Stimulated activated CD4-positive, alpha-beta T cell treated with anti-CD3 and anti-CD28 coated beads, Interleukin-15, amount 100 ng/mL, for 1 hour (primary cell): Measurements from ENCODE around the gene TPX2.
A peak's percentile ranks its signal among the peaks of the same experiment; 100 is the strongest.
"Not testable (repeated sequence)": the region's sequence is repeated elsewhere in the genome, so short reads cannot be mapped to it uniquely, and the experiment has no call there.

Source experiments
- DNase-seq, 2 donors: peaks; one replicate each; pipeline ENCODE4 v3.0.0-alpha.2; 2020; ENCODE audit warnings: low read depth in 1 of 2, low spot score in 1 of 2

The TPX2 gene

GRCh38 chr20:31720486-31721407 is 18.3 kb upstream of the TPX2 start:
- DNase-seq: no peak

- no peak for DNase-seq
These were observed 17.5 kb upstream of the TPX2 start for GRCh38 chr20:31721408-31722256.

- DNase-seq: peak; percentile 51 to 66
These were observed 16.6 kb upstream of the TPX2 start, which contains the start of gene BCL2L1 for GRCh38 chr20:31722257-31723068. BCL2L1 (minus strand) TSS chr20:31722868; CDS start chr20:31722218, 650 bp downstream.

GRCh38 chr20:31723069-31723318 is 16.1 kb upstream of the TPX2 start:
- DNase-seq: no peak

GRCh38 chr20:31723319-31724078 is 15.6 kb upstream of the TPX2 start:
- peak; percentile 96 to 97 for DNase-seq

- no peak for DNase-seq
These were observed 7.8 kb upstream of the TPX2 start for GRCh38 chr20:31731321-31731717.

- DNase-seq: no peak
These were observed 474 bp downstream of the TPX2 start for GRCh38 chr20:31739550-31739977.

GRCh38 chr20:31740208-31740607 is 1.1 kb downstream of the TPX2 start:
- no peak for DNase-seq

- DNase-seq: no peak
These were observed 1.7 kb downstream of the TPX2 start for GRCh38 chr20:31740656-31741323.

GRCh38 chr20:31746068-31746878 is 7.2 kb downstream of the TPX2 start:
- DNase-seq: no peak

- not testable (repeated sequence) for DNase-seq
These were observed 7.9 kb downstream of the TPX2 start for GRCh38 chr20:31747028-31747427.

GRCh38 chr20:31747640-31748039 is 8.6 kb downstream of the TPX2 start:
- no peak for DNase-seq

GRCh38 chr20:31749223-31749622 is 10.1 kb downstream of the TPX2 start:
- no peak for DNase-seq

GRCh38 chr20:31751126-31751525 is 12.0 kb downstream of the TPX2 start:
- no peak for DNase-seq

- DNase-seq: no peak
These were observed 18.2 kb downstream of the TPX2 start for GRCh38 chr20:31757254-31757653.

- DNase-seq: no peak
These were observed 19.4 kb downstream of the TPX2 start for GRCh38 chr20:31758521-31758920.

GRCh38 chr20:31758991-31759390 is 19.9 kb downstream of the TPX2 start:
- DNase-seq: no peak

GRCh38 chr20:31759836-31760518 is 20.9 kb downstream of the TPX2 start:
- no peak for DNase-seq
